ENCODE results near the gene GRAMD2B.

- no peak for TF ChIP-seq CTCF (IDR thresholded peaks at IDR 0.05)
- no peak for TF ChIP-seq EP300 (IDR thresholded peaks at IDR 0.05)
Observed at GRCh38 chr5:126506079-126506478, 82.9 kb downstream of the GRAMD2B start.
